Germinal center (tissue), 1 donor: ENCODE data around the gene PLXNA2.

ENCODE experiments used
- DNase-seq: peaks from one replicate; pipeline ENCODE4 v3.0.0; 2012; ENCODE audit warnings: mixed read lengths, low spot score

PLXNA2 gene

GRCh38 chr1:208115924-208116640 is 128.1 kb downstream of the PLXNA2 start:
- DNase-seq, result no peak

- no peak for DNase-seq
Measured at GRCh38 chr1:208113011-208113410, 131.2 kb downstream of the PLXNA2 start.

GRCh38 chr1:208112401-208112800 is 131.8 kb downstream of the PLXNA2 start:
- no peak for DNase-seq

GRCh38 chr1:208111646-208112190 is 132.5 kb downstream of the PLXNA2 start:
- DNase-seq, result no peak

GRCh38 chr1:208110296-208110695 is 133.9 kb downstream of the PLXNA2 start:
- DNase-seq, result no peak

- no peak for DNase-seq
Measured at GRCh38 chr1:208108646-208109330, 135.4 kb downstream of the PLXNA2 start.

- DNase-seq, result no peak
Measured at GRCh38 chr1:208108213-208108608, 136.0 kb downstream of the PLXNA2 start.

GRCh38 chr1:208107425-208108212 is 136.6 kb downstream of the PLXNA2 start:
- no peak for DNase-seq

GRCh38 chr1:208106218-208106617 is 138.0 kb downstream of the PLXNA2 start:
- no peak for DNase-seq

- DNase-seq, result no peak
Measured at GRCh38 chr1:208105756-208106155, 138.4 kb downstream of the PLXNA2 start.

GRCh38 chr1:208103597-208104513 is 140.3 kb downstream of the PLXNA2 start:
- DNase-seq, result no peak

- DNase-seq, result no peak
Measured at GRCh38 chr1:208101661-208102431, 142.3 kb downstream of the PLXNA2 start.

- DNase-seq, result no peak
Measured at GRCh38 chr1:208100906-208101305, 143.3 kb downstream of the PLXNA2 start.

GRCh38 chr1:208100106-208100505 is 144.1 kb downstream of the PLXNA2 start:
- DNase-seq, result no peak

- no peak for DNase-seq
Measured at GRCh38 chr1:208098773-208099172, 145.4 kb downstream of the PLXNA2 start.

GRCh38 chr1:208093754-208094719 is 150.1 kb downstream of the PLXNA2 start:
- DNase-seq, result peak; percentile 67

GRCh38 chr1:208093046-208093445 is 151.1 kb downstream of the PLXNA2 start:
- no peak for DNase-seq

- DNase-seq, result no peak
Measured at GRCh38 chr1:208090388-208091301, 153.5 kb downstream of the PLXNA2 start.
